ENCODE data around the gene TMEM253. TPM values are rescaled to one million over a fixed set of nuclear protein-coding genes. Genes with fewer than 3 reads are reported as not detected.

The TMEM253 gene
- total RNA-seq, 1 experiment from 2014 or later = 0.49 TPM

- Histone ChIP-seq H3K27me3 (replicated peaks; ENCODE audit: insufficient read depth, low read depth, low read length, poor library complexity) (no peaks in the 10 kb centered on the region), H3K9me3 (ENCODE audit: low read depth, low read length, poor library complexity, severe bottlenecking) (no peaks in the 10 kb centered on the region), H3K27ac (ENCODE audit: low read depth, low read length, poor library complexity, severe bottlenecking) (peak overlapping the region; percentile 100), H3K4me1 (ENCODE audit: insufficient read depth, low read length, poor library complexity, severe bottlenecking) (peaks cover 26% of the 10 kb centered on the region), H3K4me3 (ENCODE audit: low read depth, low read length, poor library complexity, severe bottlenecking) (peak overlapping the region; percentile 92), H3K36me3 (ENCODE audit: insufficient read depth, low read length, poor library complexity, severe bottlenecking) (no peaks in the 10 kb centered on the region)
- intact Hi-C loops (cut with micrococcal nuclease; ENCODE audit: unreplicated experiment) = loop anchor here (5.0 kb wide), 1 partner anchor 248 kb away; no protein-coding TSS in a partner anchor
- no TSS peak for BruUV-seq (replicated peaks)
- DNase-seq (ENCODE audit: low spot score) = no peak
- POLR2A ChIA-PET (ENCODE audit: low non-redundant PET) = no interaction called here
- CTCF ChIA-PET = interaction anchor here (0.6 to 3.9 kb wide), 9 partner anchors 10 to 489 kb away, joined by 3 to 55 read pairs (median 12); partner anchors contain the start of gene ARHGEF40
- no peak for TF ChIP-seq EZH2 (IDR thresholded peaks at IDR 0.05; ENCODE audit: borderline replicate concordance, low read depth, low read length, poor library complexity, severe bottlenecking)
- TF ChIP-seq, protein P1, sequence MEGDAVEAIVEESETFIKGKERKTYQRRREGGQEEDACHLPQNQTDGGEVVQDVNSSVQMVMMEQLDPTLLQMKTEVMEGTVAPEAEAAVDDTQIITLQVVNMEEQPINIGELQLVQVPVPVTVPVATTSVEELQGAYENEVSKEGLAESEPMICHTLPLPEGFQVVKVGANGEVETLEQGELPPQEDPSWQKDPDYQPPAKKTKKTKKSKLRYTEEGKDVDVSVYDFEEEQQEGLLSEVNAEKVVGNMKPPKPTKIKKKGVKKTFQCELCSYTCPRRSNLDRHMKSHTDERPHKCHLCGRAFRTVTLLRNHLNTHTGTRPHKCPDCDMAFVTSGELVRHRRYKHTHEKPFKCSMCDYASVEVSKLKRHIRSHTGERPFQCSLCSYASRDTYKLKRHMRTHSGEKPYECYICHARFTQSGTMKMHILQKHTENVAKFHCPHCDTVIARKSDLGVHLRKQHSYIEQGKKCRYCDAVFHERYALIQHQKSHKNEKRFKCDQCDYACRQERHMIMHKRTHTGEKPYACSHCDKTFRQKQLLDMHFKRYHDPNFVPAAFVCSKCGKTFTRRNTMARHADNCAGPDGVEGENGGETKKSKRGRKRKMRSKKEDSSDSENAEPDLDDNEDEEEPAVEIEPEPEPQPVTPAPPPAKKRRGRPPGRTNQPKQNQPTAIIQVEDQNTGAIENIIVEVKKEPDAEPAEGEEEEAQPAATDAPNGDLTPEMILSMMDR (conservative IDR thresholded peaks at IDR 0.05; ENCODE audit: low read depth, low read length) = no peak
Observed at GRCh38 chr14:21105095-21105494, 4.2 kb downstream of the TMEM253 start.

GRCh38 chr14:21106176-21106497, 5.3 kb downstream of the TMEM253 start:
- POLR2A ChIA-PET (ENCODE audit: low non-redundant PET) = no interaction called here
- no peaks in the 10 kb centered on the region for H3K9me3 ChIP-seq (ENCODE audit: low read depth, low read length, poor library complexity, severe bottlenecking)
- intact Hi-C loops (cut with micrococcal nuclease; ENCODE audit: unreplicated experiment) = loop anchor here (5.0 kb wide), 1 partner anchor 249 kb away; no protein-coding TSS in a partner anchor
- no peak for TF ChIP-seq EZH2 (IDR thresholded peaks at IDR 0.05; ENCODE audit: borderline replicate concordance, low read depth, low read length, poor library complexity, severe bottlenecking)
- TF ChIP-seq, protein P1 (conservative IDR thresholded peaks at IDR 0.05; ENCODE audit: low read depth, low read length) = no peak
- no peaks in the 10 kb centered on the region for H3K27me3 ChIP-seq (replicated peaks; ENCODE audit: insufficient read depth, low read depth, low read length, poor library complexity)
- CTCF ChIA-PET = interaction anchor here (2.5 to 3.9 kb wide), 2 partner anchors 14 to 91 kb away, joined by 21 to 55 read pairs; no protein-coding TSS in a partner anchor
- peak; percentile 63 for DNase-seq (ENCODE audit: low spot score)
- no peak overlapping the region for H3K4me3 ChIP-seq (ENCODE audit: low read depth, low read length, poor library complexity, severe bottlenecking)
- BruUV-seq (replicated peaks) = no TSS peak
- H3K27ac ChIP-seq (ENCODE audit: low read depth, low read length, poor library complexity, severe bottlenecking) = peak overlapping the region; percentile 62
- no peaks in the 10 kb centered on the region for H3K36me3 ChIP-seq (ENCODE audit: insufficient read depth, low read length, poor library complexity, severe bottlenecking)
- peaks cover 27% of the 10 kb centered on the region for H3K4me1 ChIP-seq (ENCODE audit: insufficient read depth, low read length, poor library complexity, severe bottlenecking)

- ChIA-PET POLR2A (ENCODE audit: low non-redundant PET) (no interaction called here), CTCF (interaction anchor here (3.9 kb wide), 1 partner anchor 91 kb away, joined by 55 read pairs; no protein-coding TSS in a partner anchor)
- intact Hi-C loops (cut with micrococcal nuclease; ENCODE audit: unreplicated experiment) = loop anchor here (5.0 kb wide), 1 partner anchor 249 kb away; no protein-coding TSS in a partner anchor
- Histone ChIP-seq H3K27me3 (replicated peaks; ENCODE audit: insufficient read depth, low read depth, low read length, poor library complexity) (no peaks in the 10 kb centered on the region), H3K4me3 (ENCODE audit: low read depth, low read length, poor library complexity, severe bottlenecking) (no peak overlapping the region), H3K36me3 (ENCODE audit: insufficient read depth, low read length, poor library complexity, severe bottlenecking) (no peaks in the 10 kb centered on the region), H3K9me3 (ENCODE audit: low read depth, low read length, poor library complexity, severe bottlenecking) (no peaks in the 10 kb centered on the region), H3K4me1 (ENCODE audit: insufficient read depth, low read length, poor library complexity, severe bottlenecking) (peaks cover 27% of the 10 kb centered on the region), H3K27ac (ENCODE audit: low read depth, low read length, poor library complexity, severe bottlenecking) (peak overlapping the region; percentile 62)
- DNase-seq (ENCODE audit: low spot score) = peak; percentile 87
- TF ChIP-seq, protein P1 (conservative IDR thresholded peaks at IDR 0.05; ENCODE audit: low read depth, low read length) = peak; percentile 97
- TF ChIP-seq EZH2 (IDR thresholded peaks at IDR 0.05; ENCODE audit: borderline replicate concordance, low read depth, low read length, poor library complexity, severe bottlenecking) = no peak
- no TSS peak for BruUV-seq (replicated peaks)
Observed at GRCh38 chr14:21106498-21107282, 5.8 kb downstream of the TMEM253 start.

All from A673 (cell line).